CD4-positive, alpha-beta T cell treated with Interleukin-17A for 1 hour (primary cell): Measurements from ENCODE around the gene ASB18.

ENCODE experiments used
- DNase-seq: peaks from one replicate; pipeline ENCODE4 v3.0.0-alpha.2; 2020

Gene ASB18

GRCh38 chr2:236171181-236171679 lies 93.0 kb downstream of the ASB18 start:
- DNase-seq, result no peak

GRCh38 chr2:236170590-236171165 lies 93.5 kb downstream of the ASB18 start:
- no peak for DNase-seq

- DNase-seq, result no peak
Observed at GRCh38 chr2:236169741-236170589, 94.2 kb downstream of the ASB18 start.

- DNase-seq, result no peak
Observed at GRCh38 chr2:236169151-236169721, 95.0 kb downstream of the ASB18 start.

- DNase-seq, result no peak
Observed at GRCh38 chr2:236168110-236169080, 95.8 kb downstream of the ASB18 start, which contains the start of gene GBX2. TSS of gene GBX2 (minus strand) at chr2:236168386. CDS start at chr2:236167971, 415 bp downstream.

GRCh38 chr2:236167297-236168109 lies 96.7 kb downstream of the ASB18 start:
- DNase-seq, result no peak

GRCh38 chr2:236166796-236167296 lies 97.4 kb downstream of the ASB18 start:
- DNase-seq, result no peak

- no peak for DNase-seq
Observed at GRCh38 chr2:236165842-236166795, 98.1 kb downstream of the ASB18 start.

GRCh38 chr2:236164925-236165841 lies 99.0 kb downstream of the ASB18 start:
- DNase-seq, result no peak

GRCh38 chr2:236164201-236164924 lies 99.8 kb downstream of the ASB18 start:
- no peak for DNase-seq

- no peak for DNase-seq
Observed at GRCh38 chr2:236163471-236164200, 100.6 kb downstream of the ASB18 start.

- DNase-seq, result no peak
Observed at GRCh38 chr2:236162882-236163470, 101.2 kb downstream of the ASB18 start.

GRCh38 chr2:236162031-236162845 lies 102.0 kb downstream of the ASB18 start:
- no peak for DNase-seq

GRCh38 chr2:236161531-236161930 lies 102.7 kb downstream of the ASB18 start:
- no peak for DNase-seq

- no peak for DNase-seq
Observed at GRCh38 chr2:236161082-236161462, 103.1 kb downstream of the ASB18 start.

- no peak for DNase-seq
Observed at GRCh38 chr2:236160366-236161081, 103.7 kb downstream of the ASB18 start.
